GM12878 (cell line): ENCODE results near the gene PCSK5. TPM values are rescaled to one million over a fixed set of nuclear protein-coding genes. Genes with fewer than 3 reads are reported as not detected.

Experiments used
- ATAC-seq: fragments of 200-7000 bp; cut with Tn5 transposase; 3 replicates; pipeline ENCODE4 v1.9.1; 2020; ENCODE audit warnings: mild to moderate bottlenecking, moderate library complexity
- BruUV-seq: library from RNA; stranded (reverse); fragments of 400-500 nt; replicated peaks from 2 replicates; lab custom pipeline; 2021; lab: Mats Ljungman, UMichigan
- CTCF ChIA-PET: fragments of 300-600 bp; sonication (Branson Sonifier 250); formaldehyde crosslinking; extraction: SDS; loops from one replicate; lab custom pipeline; 2021; ENCODE audit warnings: inconsistent platforms; lab: Yijun Ruan, JAX
- POLR2A ChIA-PET: fragments of 350-600 bp; formaldehyde crosslinking; extraction: SDS; loops from one replicate; lab custom pipeline; 2021; ENCODE audit warnings: inconsistent platforms; lab: Charles Lee
- RAD21 ChIA-PET: fragments of 300-600 bp; sonication (Branson Sonifier 250); formaldehyde crosslinking; loops from one replicate; lab custom pipeline; 2023; ENCODE audit warnings: antibody characterized with exemption; ENCODE audit not compliant: unreplicated experiment; lab: Charles Lee
- SMC1A ChIA-PET: fragments of 300-600 bp; sonication (Branson Sonifier 250); formaldehyde crosslinking; loops from one replicate; lab custom pipeline; 2023; ENCODE audit not compliant: unreplicated experiment, uncharacterized antibody; lab: Charles Lee
- DNase-seq: peaks from one replicate; pipeline ENCODE4 v3.0.0-alpha.2; 2011; ENCODE audit warnings: low read depth, low spot score
- FAIRE-seq: peaks from 3 replicates; lab custom pipeline; 2011; peaks lifted over from hg19 to GRCh38; lab: Jason Lieb, UNC
- H2AFZ ChIP-seq: 2 replicates; pipeline ENCODE4 v1.6.0; 2011; ENCODE audit warnings: low read depth, low read length, control low read depth; ENCODE audit not compliant: control insufficient read depth
- H3K27ac ChIP-seq: 2 replicates; pipeline ENCODE4 v1.5.1; 2011; ENCODE audit warnings: control low read depth; ENCODE audit not compliant: control insufficient read depth, insufficient read depth
- H3K27me3 ChIP-seq, 2 experiments: replicated peaks in 1 of 2; 2 replicates each; pipeline versions ENCODE4 v1.6.0 to v1.6.1; 2011; ENCODE audit warnings: low read length in 1 of 2; ENCODE audit not compliant: control insufficient read depth in 2 of 2, insufficient read depth in 2 of 2
- H3K36me3 ChIP-seq, 2 experiments: 2 replicates each; pipeline ENCODE4 v1.5.1; 2011; ENCODE audit warnings: low read length in 1 of 2; ENCODE audit not compliant: control insufficient read depth in 2 of 2, insufficient read depth in 2 of 2
- H3K4me1 ChIP-seq: 2 replicates; pipeline ENCODE4 v1.6.1; 2011; ENCODE audit warnings: mild to moderate bottlenecking, low read length, moderate library complexity, mixed read lengths; ENCODE audit not compliant: control insufficient read depth, insufficient read depth
- H3K4me2 ChIP-seq: 2 replicates; pipeline ENCODE4 v1.6.0; 2011; ENCODE audit warnings: control low read depth; ENCODE audit not compliant: control insufficient read depth, insufficient read depth
- H3K4me3 ChIP-seq: fragments of 200-600 bp; sonication (generic); 2 replicates; pipeline ENCODE4 v1.5.1; 2016
- H3K79me2 ChIP-seq: 2 replicates; pipeline ENCODE4 v1.6.0; 2011; ENCODE audit warnings: low read length; ENCODE audit not compliant: control insufficient read depth, insufficient read depth
- H3K9ac ChIP-seq: 2 replicates; pipeline ENCODE4 v1.8.0; 2011; ENCODE audit warnings: low read length, control low read depth, mixed read lengths; ENCODE audit not compliant: control insufficient read depth, insufficient read depth
- H3K9me3 ChIP-seq: replicated peaks from 3 replicates; pipeline ENCODE4 v1.5.1; 2011; ENCODE audit warnings: mild to moderate bottlenecking, low read length; ENCODE audit not compliant: control insufficient read depth, insufficient read depth
- H4K20me1 ChIP-seq: 2 replicates; pipeline ENCODE4 v1.6.0; 2011; ENCODE audit not compliant: control insufficient read depth, insufficient read depth
- CREB1 ChIP-seq: IDR thresholded peaks from 2 replicates; pipeline ENCODE4 v1.6.1; 2012; ENCODE audit warnings: low read depth, mild to moderate bottlenecking, inconsistent platforms
- E2F8 ChIP-seq: fragments of 450-650 bp; IDR thresholded peaks from 2 replicates; pipeline ENCODE4 v1.6.1; 2018; ENCODE audit warnings: mild to moderate bottlenecking, low read depth, moderate library complexity; ENCODE audit not compliant: partially characterized antibody
- EGR1 ChIP-seq, 2 experiments: IDR thresholded peaks; 1 replicate in 1 of 2; 2 replicates in 1 of 2; pipeline ENCODE4 v1.6.1; 2011 to 2012; ENCODE audit warnings: low read depth in 2 of 2, low read length in 2 of 2, borderline replicate concordance in 1 of 2, mild to moderate bottlenecking in 1 of 2, moderate library complexity in 1 of 2
- FOS ChIP-seq: IDR thresholded peaks from 3 replicates; pipeline ENCODE4 v1.6.1; 2011; ENCODE audit warnings: borderline replicate concordance; ENCODE audit not compliant: insufficient read length; ENCODE audit errors: extremely low read depth
- FOXM1 ChIP-seq: IDR thresholded peaks from 2 replicates; pipeline ENCODE4 v1.6.1; 2012; ENCODE audit warnings: low read depth, mild to moderate bottlenecking, inconsistent platforms, low read length, moderate library complexity
- IRF3 ChIP-seq: fragments of 450-650 bp; IDR thresholded peaks from 2 replicates; pipeline ENCODE4 v1.6.1; 2014; ENCODE audit warnings: mild to moderate bottlenecking
- JUNB ChIP-seq: IDR thresholded peaks from 2 replicates; pipeline ENCODE4 v1.6.1; 2016; ENCODE audit warnings: antibody characterized with exemption, mild to moderate bottlenecking
- JUND ChIP-seq: IDR thresholded peaks from 2 replicates; pipeline ENCODE4 v1.6.1; 2012; ENCODE audit warnings: low read depth, mild to moderate bottlenecking, low read length, improper control_type of control experiment, moderate library complexity
- MAX ChIP-seq: IDR thresholded peaks from 2 replicates; pipeline ENCODE4 v1.6.1; 2012; ENCODE audit warnings: low read depth, low read length, improper control_type of control experiment
- MEF2B ChIP-seq: fragments of 450-650 bp; IDR thresholded peaks from 2 replicates; pipeline ENCODE4 v1.6.1; 2018; ENCODE audit warnings: mild to moderate bottlenecking, moderate library complexity; ENCODE audit not compliant: partially characterized antibody, poor library complexity, severe bottlenecking
- MLLT1 ChIP-seq: fragments of 450-650 bp; IDR thresholded peaks from 2 replicates; pipeline ENCODE4 v1.6.1; 2016; ENCODE audit warnings: mild to moderate bottlenecking
- PAX5 ChIP-seq: IDR thresholded peaks from 2 replicates; pipeline ENCODE4 v1.6.1; 2011; ENCODE audit warnings: low read depth, low read length, borderline replicate concordance
- SPI1 ChIP-seq: IDR thresholded peaks from 2 replicates; pipeline ENCODE4 v1.6.1; 2011; ENCODE audit warnings: low read depth, mild to moderate bottlenecking, low read length, moderate library complexity, borderline replicate concordance; ENCODE audit not compliant: insufficient read depth
- YBX1 ChIP-seq: fragments of 450-650 bp; IDR thresholded peaks from 2 replicates; pipeline ENCODE4 v1.6.1; 2016; ENCODE audit warnings: antibody characterized with exemption
- ZBTB40 ChIP-seq: fragments of 450-650 bp; IDR thresholded peaks from 2 replicates; pipeline ENCODE4 v1.6.1; 2016; ENCODE audit warnings: mild to moderate bottlenecking, moderate library complexity, borderline replicate concordance
- WGBS: methylation state at CpG from one replicate; pipeline ENCODE4 v1.1.6; 2016; ENCODE audit warnings: low lambda C conversion rate; ENCODE audit not compliant: insufficient replicate concordance, insufficient coverage; ENCODE audit errors: missing lambda C conversion rate; 5-methylcytosine and 5-hydroxymethylcytosine counted together
- in situ Hi-C: fragments of 300-500 bp; cut with MboI; formaldehyde crosslinking; loops from 9 replicates; pipeline ENCODE4 v1.14.3; 2018; ENCODE audit warnings: mixed read lengths
- intact Hi-C: fragments of 100-400 bp; cut with micrococcal nuclease; formaldehyde crosslinking; loops from one replicate; pipeline ENCODE4 v1.14.2; 2022; ENCODE audit not compliant: unreplicated experiment
- polyA plus RNA-seq, 11 experiments: library from polyadenylated mRNA; depleted of rRNA in 4 of 11; unstranded in 6 of 11; stranded (reverse) in 5 of 11; fragments of >200 nt; fragmentation: Nextera tagmentation in 4 of 11; fragmentation: Illumina TruSeq in 1 of 11; extraction: Ambion mirVana in 4 of 11; extraction: Trizol in 1 of 11; gene quantifications; 1 replicate in 1 of 11; 2 replicates in 10 of 11; pipeline versions ENCODE4 v1.2.1 to v1.2.3, GENCODE V29; 2011 to 2016; ENCODE audit warnings: inconsistent platforms in 2 of 11, missing spikeins in 2 of 11, low read depth in 1 of 11
- total RNA-seq, 4 experiments: library from RNA; depleted of rRNA in 3 of 4; stranded (reverse); fragments of >200 nt in 3 of 4; fragmentation: Illumina TruSeq in 1 of 4; extraction: Trizol in 1 of 4; gene quantifications; 2 replicates each; pipeline versions ENCODE4 v1.2.1 to v1.2.3, GENCODE V29; 2013 to 2021

The PCSK5 gene
- total and polyA plus RNA-seq, 10 of the 15 experiments (the other 5 are each of a cell fraction or from before 2014, with no cell fraction given) = 0.01 to 0.13 (median 0.04) TPM; not detected in 3

GRCh38 chr9:75912951-75913350 is 22.5 kb downstream of the PCSK5 start:
- Histone ChIP-seq H2AFZ (no peak overlapping the region), H3K9ac (no peak overlapping the region), H3K4me1 (no peaks in the 10 kb centered on the region), H4K20me1 (no peaks in the 10 kb centered on the region), H3K27ac (no peak overlapping the region), H3K79me2 (no peaks in the 10 kb centered on the region), H3K4me3 (no peak overlapping the region), H3K9me3 (no peaks in the 10 kb centered on the region), H3K4me2 (no peak overlapping the region), H3K36me3 (no peaks in the 10 kb centered on the region), H3K27me3 (no peaks in the 10 kb centered on the region)
- no peak for FAIRE-seq
- CTCF ChIA-PET = no interaction called here
- no peak for ATAC-seq
- WGBS = 62% methylated on average over 3 of the region's 3 CpGs
- in situ Hi-C loops = no loop called here
- DNase-seq = no peak
- POLR2A ChIA-PET = no interaction called here
- intact Hi-C loops = no loop called here
- RAD21 ChIA-PET = no interaction called here
- BruUV-seq = no TSS peak
- SMC1A ChIA-PET = no interaction called here
- TF ChIP-seq ZBTB40 = no peak
- TF ChIP-seq YBX1 = no peak
- no peak for TF ChIP-seq SPI1
- TF ChIP-seq EGR1 (IDR thresholded peaks at IDR 0.05; ENCODE audit: borderline replicate concordance in 1 of 2, low read depth in 2 of 2, low read length in 2 of 2) = no peak
- TF ChIP-seq MLLT1 = no peak
- TF ChIP-seq JUNB = no peak
- no peak for TF ChIP-seq E2F8
- TF ChIP-seq FOS = no peak
- TF ChIP-seq MAX = no peak
- TF ChIP-seq PAX5 = no peak
- no peak for TF ChIP-seq CREB1
- TF ChIP-seq JUND = no peak
- no peak for TF ChIP-seq FOXM1
- no peak for TF ChIP-seq IRF3
- no peak for TF ChIP-seq MEF2B
